Activated T-cell treated with anti-CD3 and anti-CD28 coated beads, Interleukin-2, amount 50 U/mL, for 1 hour (primary cell): Measurements from ENCODE around the gene ADAMTSL1.

Source experiments
- DNase-seq: peaks from one replicate; pipeline ENCODE4 v3.0.0-alpha.2; 2020

The ADAMTSL1 gene

GRCh38 chr9:18889550-18889949 is 415.6 kb downstream of the ADAMTSL1 start:
- DNase-seq: no peak

DNA sequence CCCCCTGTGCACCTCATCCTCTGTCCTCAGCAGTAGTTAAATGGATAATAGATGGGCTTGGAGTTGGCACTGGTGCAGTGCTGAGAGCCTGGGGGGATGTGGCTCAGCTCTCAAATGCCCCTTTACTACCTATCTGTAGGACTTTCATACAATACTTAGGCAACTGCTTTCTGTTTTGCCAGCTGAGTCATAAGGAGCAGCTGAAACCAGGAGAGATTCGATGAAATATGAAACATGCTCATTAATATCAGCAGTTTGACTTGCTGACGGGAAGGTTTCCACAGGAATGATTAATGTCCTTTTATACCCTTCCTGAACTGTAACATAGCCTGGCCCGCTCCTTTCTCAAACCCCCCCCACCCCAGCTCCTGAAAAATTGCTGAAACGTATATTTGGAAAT is 416.4 kb downstream of the ADAMTSL1 start:
- no peak for DNase-seq

GRCh38 chr9:18891946-18892670 is 418.2 kb downstream of the ADAMTSL1 start:
- DNase-seq: no peak

- no peak for DNase-seq
Measured at GRCh38 chr9:18893046-18893445, 419.1 kb downstream of the ADAMTSL1 start.

- DNase-seq: no peak
Measured at GRCh38 chr9:18893491-18893890, 419.5 kb downstream of the ADAMTSL1 start.

GRCh38 chr9:18896004-18896403 is 422.1 kb downstream of the ADAMTSL1 start:
- no peak for DNase-seq

- DNase-seq: no peak
Measured at GRCh38 chr9:18896531-18897179, 422.7 kb downstream of the ADAMTSL1 start.

GRCh38 chr9:18903450-18903849 is 429.5 kb downstream of the ADAMTSL1 start:
- DNase-seq: no peak

DNA sequence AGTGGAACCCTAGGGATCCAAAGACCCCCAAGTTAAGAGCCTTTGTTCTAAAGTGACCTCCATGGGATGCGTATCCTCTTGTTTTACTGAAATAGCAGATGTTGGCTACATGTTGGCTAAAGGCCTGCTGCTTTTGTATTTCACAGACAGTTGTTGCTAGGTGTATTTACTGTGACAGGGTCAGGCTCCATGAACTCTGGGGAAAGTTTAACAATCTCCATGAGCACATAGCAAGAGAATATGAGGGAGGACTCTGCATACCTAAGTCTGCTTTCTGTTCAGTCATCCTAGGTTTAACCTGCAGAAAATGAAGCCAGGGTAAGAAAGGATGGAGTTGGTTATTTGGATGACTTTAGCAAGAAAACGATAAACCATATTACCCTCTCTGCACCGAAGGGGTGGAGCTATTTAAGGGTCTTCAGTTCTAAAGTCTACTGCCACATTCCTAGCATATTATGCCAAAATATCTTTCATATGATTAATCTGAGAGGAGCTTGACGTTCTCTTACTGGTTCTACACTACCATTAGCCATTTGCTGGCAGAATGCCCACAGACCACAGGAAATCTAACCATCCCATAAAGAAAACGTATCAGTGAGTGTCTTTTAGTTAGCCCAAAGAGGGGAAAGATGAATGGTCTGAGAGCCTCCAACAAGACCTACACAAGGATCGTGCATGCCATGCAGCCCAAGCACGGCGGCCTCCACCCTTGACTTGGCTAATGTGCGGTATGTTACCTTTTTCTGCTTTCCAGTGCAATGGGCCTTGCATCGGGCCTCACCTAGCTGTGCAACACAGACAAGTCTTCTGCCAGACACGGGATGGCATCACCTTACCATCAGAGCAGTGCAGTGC is 431.3 kb downstream of the ADAMTSL1 start:
- DNase-seq: no peak

DNA sequence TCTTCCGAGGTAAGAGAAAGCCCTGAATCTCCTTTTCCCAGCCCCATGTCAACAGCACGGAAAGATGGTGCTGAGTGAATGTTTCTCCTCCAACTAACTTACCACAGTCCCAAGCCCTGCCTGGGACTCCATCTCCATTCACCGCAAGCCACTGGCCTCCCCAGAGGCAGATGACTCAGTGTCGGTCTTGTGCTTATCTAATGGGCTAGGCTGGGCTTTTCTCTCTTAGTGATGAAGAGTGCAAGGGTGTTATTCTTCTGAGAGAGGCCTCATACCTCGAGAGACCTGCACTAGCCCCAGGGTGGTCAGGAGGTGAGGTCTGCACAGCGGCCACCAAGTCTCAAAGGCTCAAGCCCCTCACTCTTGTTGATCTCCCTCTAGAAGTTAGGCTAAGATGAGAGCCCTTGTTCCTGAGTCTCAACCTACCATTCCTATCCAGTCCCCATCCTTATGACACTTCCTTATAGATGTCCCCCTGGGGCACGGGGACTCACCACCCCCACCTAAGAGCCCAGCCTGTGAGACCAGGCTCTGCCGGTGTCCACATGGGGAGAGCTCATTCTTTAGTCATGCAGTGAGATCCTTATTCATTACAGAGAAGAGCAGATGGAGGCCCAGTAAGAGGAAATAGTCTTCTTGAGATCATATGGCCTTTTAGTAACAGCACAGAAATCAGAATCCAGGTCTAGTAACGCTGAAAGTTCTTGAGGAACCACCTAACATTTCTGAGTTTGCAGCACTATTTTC is 432.1 kb downstream of the ADAMTSL1 start:
- no peak for DNase-seq

- no peak for DNase-seq
Measured at GRCh38 chr9:18906656-18907395, 432.9 kb downstream of the ADAMTSL1 start.

DNA sequence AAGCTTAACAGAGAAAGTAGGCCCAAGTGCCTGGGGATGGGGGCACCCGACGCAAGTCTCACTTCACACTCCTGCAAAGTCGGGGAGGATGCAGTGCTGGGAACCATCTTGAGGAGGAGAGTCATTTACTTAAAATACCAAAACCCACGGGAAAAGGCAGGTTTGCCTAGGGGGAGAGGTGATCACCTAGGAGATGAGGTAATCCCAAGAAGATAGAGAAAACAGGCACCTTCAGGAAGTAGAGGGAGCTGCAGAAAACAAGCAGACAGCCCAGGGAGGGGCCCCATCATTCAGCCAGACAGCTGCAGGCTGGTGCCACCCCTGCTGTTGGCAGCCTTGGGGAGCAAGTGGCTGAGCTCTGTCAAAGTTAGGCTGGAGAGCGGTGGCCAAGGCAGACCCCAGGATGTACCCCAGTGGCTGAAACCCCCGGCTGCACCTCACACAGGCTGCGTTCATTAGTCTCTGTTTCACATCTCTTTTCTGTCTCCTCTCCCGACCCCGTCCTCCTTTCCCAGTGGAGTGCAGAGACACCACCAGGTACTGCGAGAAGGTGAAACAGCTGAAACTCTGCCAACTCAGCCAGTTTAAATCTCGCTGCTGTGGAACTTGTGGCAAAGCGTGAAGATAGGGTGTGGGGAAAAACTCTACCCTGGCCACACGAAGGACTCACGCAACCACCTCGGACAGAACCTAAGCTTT is 434.1 kb downstream of the ADAMTSL1 start:
- no peak for DNase-seq

GRCh38 chr9:18909140-18910018 is 435.4 kb downstream of the ADAMTSL1 start:
- no peak for DNase-seq

DNA sequence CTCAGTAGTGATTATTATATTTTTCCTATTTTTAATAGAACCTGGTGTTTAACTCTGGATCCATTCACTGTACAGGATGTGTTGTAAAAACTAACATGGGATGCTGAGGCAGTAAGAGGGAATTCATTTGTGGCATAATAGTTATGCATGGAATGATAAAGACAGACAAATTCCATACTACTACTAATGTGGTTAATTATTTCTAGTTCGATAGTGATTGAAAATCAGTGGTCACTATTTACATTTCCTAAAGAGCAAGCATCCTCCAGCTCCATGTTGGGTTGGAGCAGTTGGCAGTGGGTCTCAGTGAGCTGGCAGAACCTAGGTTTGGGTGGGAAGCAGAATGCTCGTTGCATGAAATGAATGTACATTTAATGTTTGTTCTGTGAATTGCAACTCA is 436.5 kb downstream of the ADAMTSL1 start:
- no peak for DNase-seq

GRCh38 chr9:18910916-18911315 is 437.0 kb downstream of the ADAMTSL1 start:
- no peak for DNase-seq

GRCh38 chr9:18911714-18912342 is 437.9 kb downstream of the ADAMTSL1 start:
- DNase-seq: no peak

DNA sequence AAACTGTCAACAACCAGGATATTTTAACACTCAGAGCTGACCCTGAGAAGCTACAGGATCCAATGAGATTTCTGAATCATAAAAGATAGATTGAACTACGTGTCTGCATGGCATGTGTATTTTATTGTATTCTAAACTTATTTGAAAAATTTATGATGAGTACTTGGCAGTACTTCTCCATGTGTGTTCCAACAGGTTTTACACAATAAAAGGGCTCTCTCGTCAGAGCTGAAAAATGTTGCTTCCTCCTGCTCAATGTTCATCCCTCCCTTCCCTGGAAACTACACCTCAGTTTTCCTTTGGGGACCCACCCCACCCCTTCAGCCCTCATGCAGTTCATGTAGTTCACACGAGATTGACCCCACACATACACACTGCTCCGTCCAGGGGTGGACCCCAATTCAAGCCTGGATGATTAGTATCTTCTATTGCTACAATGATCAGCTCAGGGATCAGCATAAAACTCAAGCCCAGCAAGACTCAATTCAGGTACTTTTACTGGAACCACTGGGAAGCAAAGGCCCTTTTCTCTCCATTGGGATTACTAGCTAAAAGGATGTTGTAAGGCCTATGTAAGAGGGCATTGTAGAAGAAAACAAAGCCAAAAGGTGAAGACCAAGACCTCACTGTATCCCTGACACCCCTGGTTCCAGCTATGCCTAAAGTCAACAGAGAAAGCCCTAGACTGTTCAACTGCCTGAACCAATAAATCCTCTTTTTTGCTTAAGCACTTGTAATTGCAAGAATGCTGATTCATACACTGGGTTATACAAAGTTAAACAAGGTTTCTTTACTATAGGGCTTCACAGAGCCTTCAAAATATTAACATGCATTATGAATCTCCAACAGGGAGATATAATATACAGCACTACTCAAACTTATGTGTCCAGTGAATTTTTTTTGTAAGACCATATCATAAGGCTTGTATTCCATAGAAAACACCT is 446.5 kb downstream of the ADAMTSL1 start:
- DNase-seq: no peak

GRCh38 chr9:18921366-18922075 is 447.6 kb downstream of the ADAMTSL1 start:
- no peak for DNase-seq
